DMS79 (cell line): Measurements from ENCODE around the gene USF2.
"Not testable (repeated sequence)": the region's sequence is repeated elsewhere in the genome, so short reads cannot be mapped to it uniquely, and the experiment has no call there.

Source experiments
- DNase-seq: peaks from one replicate; lab custom pipeline; 2025; lab: John Stamatoyannopoulos, UW

USF2 gene

GRCh38 chr19:35268536-35269437, at the start of gene USF2:
TSS of gene USF2 (plus strand) at chr19:35268962. CDS start at chr19:35269102, 140 bp downstream.
- peak; percentile 25 for DNase-seq

- DNase-seq = no peak
Measured at GRCh38 chr19:35219008-35219407, 49.8 kb upstream of the USF2 start.

GRCh38 chr19:35220315-35220921, 48.3 kb upstream of the USF2 start:
- DNase-seq = no peak

- not testable (repeated sequence) for DNase-seq
Measured at GRCh38 chr19:35220973-35221590, 47.7 kb upstream of the USF2 start.

GRCh38 chr19:35222373-35223015, 46.3 kb upstream of the USF2 start:
- no peak for DNase-seq

- no peak for DNase-seq
Measured at GRCh38 chr19:35223084-35223790, 45.5 kb upstream of the USF2 start.

GRCh38 chr19:35223862-35224505, 44.8 kb upstream of the USF2 start:
- DNase-seq = no peak

- DNase-seq = no peak
Measured at GRCh38 chr19:35224681-35225571, 43.8 kb upstream of the USF2 start.

- no peak for DNase-seq
Measured at GRCh38 chr19:35225951-35226350, 42.8 kb upstream of the USF2 start.

- DNase-seq = no peak
Measured at GRCh38 chr19:35226748-35227147, 42.0 kb upstream of the USF2 start.

GRCh38 chr19:35228177-35228930, 40.4 kb upstream of the USF2 start, which contains the start of gene FAM187B:
TSS of gene FAM187B (minus strand) at chr19:35228739. CDS start at chr19:35228680, 59 bp downstream.
- no peak for DNase-seq

GRCh38 chr19:35229601-35230000, 39.2 kb upstream of the USF2 start:
- DNase-seq = no peak

- no peak for DNase-seq
Measured at GRCh38 chr19:35231956-35232645, 36.7 kb upstream of the USF2 start.

GRCh38 chr19:35232912-35233311, 35.9 kb upstream of the USF2 start:
- no peak for DNase-seq

GRCh38 chr19:35236638-35237400, 31.9 kb upstream of the USF2 start:
- DNase-seq = no peak

- not testable (repeated sequence) for DNase-seq
Measured at GRCh38 chr19:35239597-35239996, 29.2 kb upstream of the USF2 start.

- no peak for DNase-seq
Measured at GRCh38 chr19:35240327-35240726, 28.4 kb upstream of the USF2 start.

- DNase-seq = no peak
Measured at GRCh38 chr19:35241417-35241816, 27.3 kb upstream of the USF2 start.
